Gastroesophageal sphincter (tissue), 3 donors: ENCODE data around the gene ULK2.
"Not testable (repeated sequence)": the region's sequence is repeated elsewhere in the genome, so short reads cannot be mapped to it uniquely, and the experiment has no call there.

Experiments
- EP300 ChIP-seq: sonication (generic); formaldehyde crosslinking; IDR thresholded peaks from one replicate; pipeline ENCODE4 v1.6.1; 2017; ENCODE audit warnings: antibody characterized with exemption, mild to moderate bottlenecking
- POLR2A ChIP-seq, 2 donors: fragments of 450-650 bp; IDR thresholded peaks; one replicate each; pipeline ENCODE4 v1.6.1; 2017; ENCODE audit warnings: antibody characterized with exemption in 2 of 2, mild to moderate bottlenecking in 2 of 2, moderate library complexity in 1 of 2
- POLR2AphosphoS5 ChIP-seq: sonication (generic); formaldehyde crosslinking; IDR thresholded peaks from one replicate; pipeline ENCODE4 v1.6.1; 2017; ENCODE audit warnings: antibody characterized with exemption
- TF ChIP-seq, protein P1 (sequence below), 4 experiments: fragments of 200-600 bp in 2 of 4; fragments of 450-650 bp in 2 of 4; sonication (generic) in 1 of 4; IDR thresholded peaks; one replicate each; pipeline ENCODE4 v1.5.1; 2017 to 2019; ENCODE audit warnings: antibody characterized with exemption in 4 of 4, mild to moderate bottlenecking in 2 of 4, moderate library complexity in 2 of 4

DNA sequence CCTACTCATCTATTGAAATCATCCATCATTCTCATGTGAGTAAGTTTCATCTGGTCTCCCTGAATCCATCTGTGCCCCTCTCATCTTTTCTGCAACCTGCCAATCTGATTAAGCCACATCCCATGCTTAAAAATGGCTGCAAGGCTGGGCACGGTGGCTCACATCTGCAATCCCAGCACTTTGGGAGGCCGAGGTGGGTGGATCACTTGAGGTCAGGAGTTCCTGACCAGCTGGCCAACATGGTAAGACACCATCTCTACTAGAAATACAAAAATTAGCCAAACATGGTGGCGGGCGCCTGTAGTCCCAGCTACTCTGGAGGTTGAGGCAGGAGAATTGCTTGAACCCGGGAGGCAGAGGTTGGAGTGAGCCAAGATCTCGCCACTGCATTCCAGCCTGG lies 103.7 kb downstream of the ULK2 start:
- TF ChIP-seq, protein P1, sequence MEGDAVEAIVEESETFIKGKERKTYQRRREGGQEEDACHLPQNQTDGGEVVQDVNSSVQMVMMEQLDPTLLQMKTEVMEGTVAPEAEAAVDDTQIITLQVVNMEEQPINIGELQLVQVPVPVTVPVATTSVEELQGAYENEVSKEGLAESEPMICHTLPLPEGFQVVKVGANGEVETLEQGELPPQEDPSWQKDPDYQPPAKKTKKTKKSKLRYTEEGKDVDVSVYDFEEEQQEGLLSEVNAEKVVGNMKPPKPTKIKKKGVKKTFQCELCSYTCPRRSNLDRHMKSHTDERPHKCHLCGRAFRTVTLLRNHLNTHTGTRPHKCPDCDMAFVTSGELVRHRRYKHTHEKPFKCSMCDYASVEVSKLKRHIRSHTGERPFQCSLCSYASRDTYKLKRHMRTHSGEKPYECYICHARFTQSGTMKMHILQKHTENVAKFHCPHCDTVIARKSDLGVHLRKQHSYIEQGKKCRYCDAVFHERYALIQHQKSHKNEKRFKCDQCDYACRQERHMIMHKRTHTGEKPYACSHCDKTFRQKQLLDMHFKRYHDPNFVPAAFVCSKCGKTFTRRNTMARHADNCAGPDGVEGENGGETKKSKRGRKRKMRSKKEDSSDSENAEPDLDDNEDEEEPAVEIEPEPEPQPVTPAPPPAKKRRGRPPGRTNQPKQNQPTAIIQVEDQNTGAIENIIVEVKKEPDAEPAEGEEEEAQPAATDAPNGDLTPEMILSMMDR (IDR thresholded peaks at IDR 0.05): not testable (repeated sequence)
- TF ChIP-seq EP300; POLR2A (IDR thresholded peaks at IDR 0.05); POLR2AphosphoS5: not testable (repeated sequence)
